D721Med (cell line): ENCODE data around the gene KCNIP3.

Experiments used
- DNase-seq: peaks from one replicate; pipeline ENCODE4 v3.0.0; 2011; ENCODE audit warnings: low spot score; ENCODE audit not compliant: insufficient read length
- FAIRE-seq: peaks from 2 replicates; lab custom pipeline; 2011; peaks lifted over from hg19 to GRCh38; lab: Jason Lieb, UNC
- CTCF ChIP-seq: IDR thresholded peaks from 2 replicates; pipeline ENCODE4 v1.5.1; 2012; ENCODE audit warnings: mild to moderate bottlenecking, control low read depth; ENCODE audit not compliant: insufficient read depth; ENCODE audit errors: missing control alignments

KCNIP3 gene

GRCh38 chr2:95301876-95302641 is 4.9 kb downstream of the KCNIP3 start:
- DNase-seq (no peak), FAIRE-seq (no peak)
- TF ChIP-seq CTCF, result no peak

- TF ChIP-seq CTCF, result no peak
- FAIRE-seq, result no peak
- no peak for DNase-seq
Measured at GRCh38 chr2:95303191-95303919, 6.2 kb downstream of the KCNIP3 start.

- FAIRE-seq (no peak), DNase-seq (no peak)
- no peak for TF ChIP-seq CTCF
Measured at GRCh38 chr2:95305380-95306061, 8.4 kb downstream of the KCNIP3 start.

GRCh38 chr2:95306336-95306895 is 9.3 kb downstream of the KCNIP3 start:
- FAIRE-seq (no peak), DNase-seq (no peak)
- TF ChIP-seq CTCF, result no peak

GRCh38 chr2:95307036-95307435 is 9.9 kb downstream of the KCNIP3 start:
- TF ChIP-seq CTCF, result no peak
- no peak for DNase-seq

GRCh38 chr2:95307878-95308277 is 10.7 kb downstream of the KCNIP3 start:
- DNase-seq (no peak), FAIRE-seq (no peak)
- no peak for TF ChIP-seq CTCF

More at GRCh38 chr2:95307036-95307435, 9.9 kb downstream of the KCNIP3 start:
- no peak for FAIRE-seq
